Dedifferentiated amniotic fluid mesenchymal stem cell (primary cell): ENCODE measurements around the gene ST6GAL2.

ENCODE experiments used
- DNase-seq: peaks from one replicate; pipeline ENCODE4 v3.0.0-alpha.2; 2016; ENCODE audit errors: extremely low spot score

The ST6GAL2 gene

GRCh38 chr2:106827158-106827557 is 58.8 kb downstream of the ST6GAL2 start:
- DNase-seq, result no peak

- no peak for DNase-seq
Measured at GRCh38 chr2:106825161-106825560, 60.8 kb downstream of the ST6GAL2 start.

DNA sequence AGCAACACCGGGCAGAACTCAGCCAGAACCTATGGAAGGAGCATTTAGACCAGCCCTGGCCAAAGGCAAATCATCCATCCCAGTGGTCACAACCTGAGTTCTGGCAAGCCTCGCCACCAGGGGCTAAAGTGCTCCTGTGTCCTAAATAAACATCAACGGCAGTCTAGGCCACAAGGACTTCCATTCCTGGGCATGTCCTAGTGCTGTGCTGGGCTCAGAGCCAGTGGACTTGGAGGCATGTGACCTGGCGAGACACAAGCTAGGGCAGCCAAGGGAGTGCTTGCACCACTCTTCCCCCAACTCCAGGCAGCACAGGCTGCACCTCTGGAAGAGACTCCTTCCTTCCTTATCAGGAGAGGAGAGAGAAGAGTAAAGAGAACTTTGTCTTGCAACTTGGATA is 69.0 kb downstream of the ST6GAL2 start:
- DNase-seq, result no peak

- no peak for DNase-seq
Measured at GRCh38 chr2:106812841-106813240, 73.1 kb downstream of the ST6GAL2 start.

DNA sequence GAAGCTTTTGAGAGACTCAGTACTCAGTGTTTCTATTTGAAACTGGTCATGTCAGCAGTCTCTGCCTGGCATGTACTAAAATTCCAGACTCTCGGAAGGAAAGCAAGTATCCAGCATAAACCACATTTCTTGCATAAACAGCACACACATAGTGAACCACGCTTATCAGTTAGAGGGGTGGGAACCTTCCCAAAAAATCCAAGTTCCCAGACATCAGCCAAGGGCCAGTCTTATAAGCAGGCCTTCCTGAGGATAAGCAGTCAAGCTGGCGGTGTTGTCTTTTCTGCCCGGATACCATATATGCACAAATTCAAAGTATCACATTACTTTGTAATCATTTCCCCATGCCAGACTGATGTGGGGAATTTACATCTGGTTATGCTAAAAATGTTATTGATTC is 73.6 kb downstream of the ST6GAL2 start:
- DNase-seq, result peak; percentile 82

GRCh38 chr2:106805716-106806115 is 80.3 kb downstream of the ST6GAL2 start:
- DNase-seq, result no peak

DNA sequence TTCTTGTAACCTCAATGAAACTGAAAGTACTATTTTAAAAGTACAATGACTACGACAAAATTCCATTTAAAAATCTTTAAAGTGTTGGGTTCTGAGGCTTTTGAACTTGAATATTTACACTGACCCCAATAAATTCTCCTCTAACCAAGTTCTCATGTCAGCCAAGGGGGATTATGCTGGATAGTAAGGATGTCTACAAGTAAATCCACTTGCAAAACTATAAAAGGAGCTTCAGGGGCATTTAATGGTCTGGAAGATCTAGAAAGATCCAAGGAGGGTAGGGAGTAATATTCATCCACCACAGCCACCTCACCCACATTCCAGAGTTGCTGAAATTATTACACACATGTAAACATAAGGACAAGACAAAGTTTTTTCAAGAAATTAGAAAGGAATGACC is 81.8 kb downstream of the ST6GAL2 start:
- DNase-seq, result no peak

- DNase-seq, result no peak
Measured at GRCh38 chr2:106800976-106801655, 84.9 kb downstream of the ST6GAL2 start.

GRCh38 chr2:106800180-106800579 is 85.8 kb downstream of the ST6GAL2 start:
- no peak for DNase-seq

- DNase-seq, result no peak
Measured at GRCh38 chr2:106798826-106799552, 87.0 kb downstream of the ST6GAL2 start.

DNA sequence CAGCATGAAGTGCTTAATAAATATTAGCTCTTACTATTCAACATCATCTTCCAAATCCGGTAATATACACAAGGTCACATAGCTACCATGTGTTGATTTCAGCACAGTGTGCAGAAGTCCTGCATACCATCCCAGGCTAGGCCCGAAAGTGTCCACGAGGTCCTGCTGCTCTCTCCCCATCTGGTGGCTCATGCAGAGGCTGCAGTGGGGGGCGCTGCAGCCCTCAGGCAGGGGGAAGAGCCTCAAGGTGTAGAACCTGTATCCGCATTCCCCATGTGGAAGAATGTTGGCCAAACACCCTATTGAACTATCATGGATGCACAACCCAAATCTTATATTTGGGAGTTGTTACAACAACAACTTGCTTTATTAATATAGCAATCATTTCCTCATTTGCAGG is 88.5 kb downstream of the ST6GAL2 start:
- no peak for DNase-seq

DNA sequence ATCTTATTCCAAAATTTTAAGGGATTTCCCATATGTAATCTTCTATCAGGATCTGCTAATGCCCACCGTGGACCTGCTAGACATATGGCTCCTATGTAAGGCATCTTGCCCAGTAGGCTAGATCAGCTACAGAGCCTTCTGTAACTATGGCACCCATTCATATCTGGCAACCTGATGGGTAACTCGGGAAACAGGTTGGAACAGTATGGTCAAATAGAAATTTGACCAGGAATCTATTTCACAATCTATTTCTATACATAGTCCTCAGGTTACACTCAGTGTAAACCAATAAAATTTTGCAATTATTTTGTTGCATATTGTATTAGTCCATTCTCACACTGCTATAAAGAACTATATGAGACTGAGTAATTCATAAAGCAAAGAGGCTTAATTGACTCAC is 93.3 kb downstream of the ST6GAL2 start:
- DNase-seq, result no peak

DNA sequence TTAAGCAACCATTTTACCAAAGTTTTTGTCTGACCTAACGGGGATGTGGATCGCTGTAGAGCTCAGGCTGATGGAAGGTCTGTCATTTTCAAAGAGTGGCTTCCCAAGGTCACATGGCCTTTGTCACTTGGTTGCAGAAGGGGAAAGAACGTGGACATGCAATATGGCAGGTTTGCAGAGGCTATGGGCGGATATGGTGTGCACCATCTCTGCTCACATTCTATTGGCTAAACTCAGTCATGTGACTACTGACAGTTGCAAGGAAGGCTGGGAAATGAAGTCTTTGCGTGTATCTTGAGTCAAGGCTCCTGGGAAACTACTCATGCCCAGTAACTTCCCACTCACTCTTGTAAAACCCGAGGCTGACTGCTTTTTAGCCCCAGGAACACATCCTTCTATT is 96.8 kb downstream of the ST6GAL2 start:
- no peak for DNase-seq

DNA sequence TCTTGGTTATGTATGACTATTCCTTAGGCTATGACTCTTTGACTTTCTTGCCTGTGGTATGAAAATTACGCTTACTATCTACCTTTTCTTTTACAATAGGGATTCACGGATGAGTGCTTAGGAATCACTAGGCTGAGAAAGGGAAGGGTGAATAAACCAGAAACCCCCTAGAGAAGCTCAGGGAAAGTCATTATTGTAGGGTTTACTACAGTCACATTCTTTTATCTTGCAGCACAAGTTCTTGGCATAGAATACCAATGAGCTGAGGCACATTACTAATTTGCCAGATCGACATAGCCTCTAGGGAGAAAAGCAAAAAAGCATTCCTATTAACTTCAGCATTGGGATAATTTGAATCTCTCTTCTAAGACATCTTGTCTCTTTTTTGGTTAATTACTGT is 103.3 kb downstream of the ST6GAL2 start:
- no peak for DNase-seq

DNA sequence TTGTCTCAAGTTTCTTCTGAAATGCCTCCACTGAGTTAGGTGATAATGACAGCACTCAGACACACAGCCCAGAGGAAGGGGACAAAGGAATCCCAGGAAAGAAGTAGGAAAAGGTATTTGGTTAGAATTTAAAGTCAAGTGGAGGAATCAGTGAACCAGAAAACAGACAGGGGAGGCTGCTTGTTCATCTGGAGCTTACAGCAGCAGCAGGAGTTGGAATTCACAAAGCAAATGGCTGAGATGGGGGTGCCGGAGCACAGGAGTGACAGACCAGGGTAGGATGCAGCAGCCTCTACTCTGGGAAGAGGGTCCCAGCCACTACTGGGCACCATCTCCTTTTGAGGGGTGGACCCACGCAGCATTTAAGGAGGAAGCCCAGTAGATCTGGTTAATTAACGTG is 104.8 kb downstream of the ST6GAL2 start:
- DNase-seq, result no peak

DNA sequence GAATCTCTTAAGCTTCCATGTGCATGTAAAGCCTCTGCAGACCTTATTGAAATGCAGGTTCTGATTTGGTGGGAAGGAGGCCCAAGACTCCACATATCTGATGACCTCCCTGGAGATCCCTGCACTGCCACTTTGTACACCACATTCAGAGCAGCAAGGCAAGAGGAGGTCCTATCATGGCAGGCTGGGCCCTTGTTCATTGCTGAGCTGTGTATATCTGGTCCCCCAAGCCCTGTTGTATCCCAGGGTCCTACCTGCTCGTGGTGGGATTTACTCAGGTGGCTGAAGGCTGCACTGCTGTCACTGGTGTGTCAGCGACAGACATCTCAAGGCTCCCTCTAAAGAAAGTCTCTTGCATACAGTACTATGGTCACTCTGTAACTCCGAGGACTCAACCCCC is 114.2 kb downstream of the ST6GAL2 start:
- no peak for DNase-seq

- no peak for DNase-seq
Measured at GRCh38 chr2:106770986-106771385, 115.0 kb downstream of the ST6GAL2 start.

- DNase-seq, result no peak
Measured at GRCh38 chr2:106764614-106765013, 121.4 kb downstream of the ST6GAL2 start.

DNA sequence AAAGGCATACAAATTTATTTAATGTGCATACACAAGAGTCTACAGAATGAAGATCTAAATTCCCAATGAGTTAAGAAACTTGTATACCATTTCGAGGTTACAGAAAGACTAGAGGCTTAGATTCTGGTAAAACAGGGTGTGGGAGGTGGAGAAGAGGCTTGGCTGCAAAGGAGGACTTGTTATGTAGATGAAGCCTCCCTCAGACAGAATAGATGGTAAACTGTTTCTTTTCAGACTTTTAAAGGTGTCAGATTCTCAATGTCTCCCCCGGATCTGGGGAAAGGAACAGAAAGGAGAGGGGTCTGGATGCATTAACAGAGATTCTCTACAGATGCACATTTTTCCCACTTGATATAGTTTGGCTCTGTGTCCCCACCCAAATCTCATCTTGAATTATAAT is 126.0 kb downstream of the ST6GAL2 start:
- DNase-seq, result no peak

- DNase-seq, result no peak
Measured at GRCh38 chr2:106758901-106759497, 127.0 kb downstream of the ST6GAL2 start.
